Stimulated activated CD4-positive, alpha-beta T cell treated with anti-CD3 and anti-CD28 coated beads, Interleukin-1b, Interleukin-23, amount 100 ng/mL, for 24 hours (primary cell): ENCODE results near the gene GEMIN7.
A peak's percentile ranks its signal among the peaks of the same experiment; 100 is the strongest.

Experiments
- DNase-seq, 4 experiments: peaks; one replicate each; pipeline ENCODE4 v3.0.0-alpha.2; 2020; ENCODE audit warnings: low read depth in 4 of 4, low spot score in 1 of 4

Gene GEMIN7

GRCh38 chr19:45086480-45086879 lies 7.4 kb downstream of the GEMIN7 start:
- no peak for DNase-seq

GRCh38 chr19:45087531-45087930 lies 8.5 kb downstream of the GEMIN7 start:
- no peak for DNase-seq

GRCh38 chr19:45090034-45090433 lies 11.0 kb downstream of the GEMIN7 start:
- no peak for DNase-seq

GRCh38 chr19:45090606-45091005 lies 11.5 kb downstream of the GEMIN7 start:
- DNase-seq = no peak

GRCh38 chr19:45091031-45091923 lies 12.2 kb downstream of the GEMIN7 start:
- peak; percentile 77 to 96 (median 94) for DNase-seq

- DNase-seq = peak; percentile 77 to 88 (median 82)
Observed at GRCh38 chr19:45092747-45093678, 14.0 kb downstream of the GEMIN7 start, which contains the start of gene PPP1R37. TSS of gene PPP1R37 (plus strand) at chr19:45093179. CDS start at chr19:45093326, 147 bp downstream.

GRCh38 chr19:45094137-45094536 lies 15.1 kb downstream of the GEMIN7 start:
- DNase-seq = no peak

- DNase-seq = no peak
Observed at GRCh38 chr19:45094707-45095106, 15.6 kb downstream of the GEMIN7 start.

- DNase-seq = no peak
Observed at GRCh38 chr19:45095496-45096413, 16.7 kb downstream of the GEMIN7 start.

GRCh38 chr19:45096700-45097099 lies 17.6 kb downstream of the GEMIN7 start:
- no peak for DNase-seq

- no peak for DNase-seq
Observed at GRCh38 chr19:45097450-45097775, 18.4 kb downstream of the GEMIN7 start.

- DNase-seq = no peak
Observed at GRCh38 chr19:45097776-45098520, 18.9 kb downstream of the GEMIN7 start.

GRCh38 chr19:45098521-45099466 lies 19.7 kb downstream of the GEMIN7 start:
- DNase-seq = no peak

- no peak for DNase-seq
Observed at GRCh38 chr19:45099467-45100191, 20.6 kb downstream of the GEMIN7 start.

- DNase-seq = no peak
Observed at GRCh38 chr19:45100201-45100600, 21.1 kb downstream of the GEMIN7 start.

GRCh38 chr19:45100846-45101252 lies 21.8 kb downstream of the GEMIN7 start:
- no peak for DNase-seq

- no peak for DNase-seq
Observed at GRCh38 chr19:45101806-45102205, 22.7 kb downstream of the GEMIN7 start.

- no peak for DNase-seq
Observed at GRCh38 chr19:45102481-45102880, 23.4 kb downstream of the GEMIN7 start.
